Thyroid gland (tissue), 4 donors: ENCODE data around the gene PSD2. TPM values are rescaled to one million over a fixed set of nuclear protein-coding genes. Genes with fewer than 3 reads are reported as not detected.

ENCODE experiments used
- DNase-seq, 2 donors: peaks; one replicate each; pipeline ENCODE4 v3.0.0-alpha.2; 2019
- H3K27ac ChIP-seq, 3 donors: fragments of 200-600 bp; sonication (generic); 1 replicate in 2 of 3; 2 replicates in 1 of 3; pipeline ENCODE4 v1.5.1; 2016 to 2019; ENCODE audit warnings: mild to moderate bottlenecking in 1 of 3, moderate library complexity in 1 of 3
- H3K27me3 ChIP-seq: fragments of 200-600 bp; sonication (generic); one replicate; pipeline ENCODE4 v1.5.1; 2019
- H3K36me3 ChIP-seq, 2 donors: fragments of 200-600 bp; sonication (generic); one replicate each; pipeline ENCODE4 v1.5.1; 2016 to 2019
- H3K4me1 ChIP-seq, 2 donors: fragments of 200-600 bp; sonication (generic); one replicate each; pipeline ENCODE4 v1.5.1; 2017 to 2019
- H3K4me3 ChIP-seq, 3 donors: fragments of 200-600 bp; sonication (generic); replicated peaks in 1 of 3; 1 replicate in 2 of 3; 2 replicates in 1 of 3; pipeline ENCODE4 v1.5.1; 2016; ENCODE audit warnings: mild to moderate bottlenecking in 1 of 3
- H3K9me3 ChIP-seq: fragments of 200-600 bp; sonication (generic); one replicate; pipeline ENCODE4 v1.5.1; 2017
- POLR2A ChIP-seq, 2 donors: fragments of 450-650 bp; IDR thresholded peaks; one replicate each; pipeline ENCODE4 v1.6.1; 2017; ENCODE audit warnings: antibody characterized with exemption in 2 of 2, mild to moderate bottlenecking in 2 of 2, moderate library complexity in 1 of 2
- WGBS, 2 donors: methylation state at CpG; one replicate each; pipeline ENCODE4 v1.1.5; 2017; 5-methylcytosine and 5-hydroxymethylcytosine counted together
- intact Hi-C: fragments of 100-400 bp; cut with DNase I; formaldehyde crosslinking; loops from one replicate; pipeline ENCODE4 v1.15.1; 2023
- total RNA-seq, 4 donors: library from RNA; depleted of rRNA; stranded (reverse); fragments of >200 nt; gene quantifications; one replicate each; pipeline ENCODE4 v1.2.3, GENCODE V29; 2016
- TF ChIP-seq, protein P1 (sequence below), 6 experiments: fragments of 200-600 bp in 3 of 6; fragments of 450-650 bp in 3 of 6; sonication (generic) in 3 of 6; IDR thresholded peaks; one replicate each; pipeline ENCODE4 v1.5.1; 2016 to 2019; ENCODE audit warnings: antibody characterized with exemption in 6 of 6, mild to moderate bottlenecking in 2 of 6, inconsistent platforms in 1 of 6, moderate library complexity in 1 of 6

PSD2 gene
- total RNA-seq, 4 donors from 2014 or later: 0.11 to 0.67 (median 0.13) TPM; not detected in 1

DNA sequence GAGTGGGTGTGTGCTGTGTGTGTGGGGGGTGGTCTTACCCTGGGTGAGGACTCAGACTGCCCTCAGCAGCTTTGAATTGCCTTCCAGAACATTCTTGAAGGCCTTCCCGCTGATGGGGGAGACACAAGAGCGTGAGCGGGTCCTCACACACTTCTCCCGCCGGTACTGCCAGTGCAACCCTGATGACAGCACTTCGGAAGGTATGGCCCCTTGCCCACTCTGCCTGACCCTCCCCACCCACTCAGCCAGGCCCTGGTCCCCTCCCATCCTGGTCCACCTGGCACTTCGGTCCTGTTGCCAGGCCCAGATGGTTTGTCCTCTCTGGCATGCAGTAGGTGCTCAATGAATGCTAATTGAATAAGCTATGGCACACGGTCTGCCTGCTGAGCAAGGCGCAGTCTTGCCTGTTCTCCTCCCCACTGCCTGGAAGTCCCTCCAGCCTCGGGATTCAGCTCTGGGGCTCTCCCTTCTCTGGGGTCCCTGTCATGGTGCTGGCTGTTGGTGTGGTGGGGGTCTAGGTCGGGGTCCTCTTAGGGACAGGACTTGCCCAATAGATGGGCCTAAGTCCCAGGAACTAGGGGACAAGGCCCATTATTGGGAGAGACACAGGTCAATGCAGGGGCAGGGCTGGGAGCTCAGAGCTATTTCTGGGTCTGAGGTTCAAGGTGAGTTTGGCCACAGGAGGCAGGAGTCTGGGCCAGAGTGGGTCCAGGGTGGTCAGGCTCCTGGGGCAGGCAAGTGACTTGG is 26.4 kb downstream of the PSD2 start:
- no peaks in the 10 kb centered on the region for H3K4me1 ChIP-seq
- no peaks in the 10 kb centered on the region for H3K27me3 ChIP-seq
- WGBS, 2 donors: 94% methylated on average over 10 to 11 of the region's 11 CpGs
- no peak for DNase-seq
- no peaks in the 10 kb centered on the region for H3K9me3 ChIP-seq
- no peak overlapping the region for H3K27ac ChIP-seq
- H3K36me3 ChIP-seq: no peaks in the 10 kb centered on the region
- H3K4me3 ChIP-seq: no peak overlapping the region
- TF ChIP-seq, protein P1, sequence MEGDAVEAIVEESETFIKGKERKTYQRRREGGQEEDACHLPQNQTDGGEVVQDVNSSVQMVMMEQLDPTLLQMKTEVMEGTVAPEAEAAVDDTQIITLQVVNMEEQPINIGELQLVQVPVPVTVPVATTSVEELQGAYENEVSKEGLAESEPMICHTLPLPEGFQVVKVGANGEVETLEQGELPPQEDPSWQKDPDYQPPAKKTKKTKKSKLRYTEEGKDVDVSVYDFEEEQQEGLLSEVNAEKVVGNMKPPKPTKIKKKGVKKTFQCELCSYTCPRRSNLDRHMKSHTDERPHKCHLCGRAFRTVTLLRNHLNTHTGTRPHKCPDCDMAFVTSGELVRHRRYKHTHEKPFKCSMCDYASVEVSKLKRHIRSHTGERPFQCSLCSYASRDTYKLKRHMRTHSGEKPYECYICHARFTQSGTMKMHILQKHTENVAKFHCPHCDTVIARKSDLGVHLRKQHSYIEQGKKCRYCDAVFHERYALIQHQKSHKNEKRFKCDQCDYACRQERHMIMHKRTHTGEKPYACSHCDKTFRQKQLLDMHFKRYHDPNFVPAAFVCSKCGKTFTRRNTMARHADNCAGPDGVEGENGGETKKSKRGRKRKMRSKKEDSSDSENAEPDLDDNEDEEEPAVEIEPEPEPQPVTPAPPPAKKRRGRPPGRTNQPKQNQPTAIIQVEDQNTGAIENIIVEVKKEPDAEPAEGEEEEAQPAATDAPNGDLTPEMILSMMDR (IDR thresholded peaks at IDR 0.05): no peak
- TF ChIP-seq POLR2A (IDR thresholded peaks at IDR 0.05): no peak
- intact Hi-C loops: no loop called here

DNA sequence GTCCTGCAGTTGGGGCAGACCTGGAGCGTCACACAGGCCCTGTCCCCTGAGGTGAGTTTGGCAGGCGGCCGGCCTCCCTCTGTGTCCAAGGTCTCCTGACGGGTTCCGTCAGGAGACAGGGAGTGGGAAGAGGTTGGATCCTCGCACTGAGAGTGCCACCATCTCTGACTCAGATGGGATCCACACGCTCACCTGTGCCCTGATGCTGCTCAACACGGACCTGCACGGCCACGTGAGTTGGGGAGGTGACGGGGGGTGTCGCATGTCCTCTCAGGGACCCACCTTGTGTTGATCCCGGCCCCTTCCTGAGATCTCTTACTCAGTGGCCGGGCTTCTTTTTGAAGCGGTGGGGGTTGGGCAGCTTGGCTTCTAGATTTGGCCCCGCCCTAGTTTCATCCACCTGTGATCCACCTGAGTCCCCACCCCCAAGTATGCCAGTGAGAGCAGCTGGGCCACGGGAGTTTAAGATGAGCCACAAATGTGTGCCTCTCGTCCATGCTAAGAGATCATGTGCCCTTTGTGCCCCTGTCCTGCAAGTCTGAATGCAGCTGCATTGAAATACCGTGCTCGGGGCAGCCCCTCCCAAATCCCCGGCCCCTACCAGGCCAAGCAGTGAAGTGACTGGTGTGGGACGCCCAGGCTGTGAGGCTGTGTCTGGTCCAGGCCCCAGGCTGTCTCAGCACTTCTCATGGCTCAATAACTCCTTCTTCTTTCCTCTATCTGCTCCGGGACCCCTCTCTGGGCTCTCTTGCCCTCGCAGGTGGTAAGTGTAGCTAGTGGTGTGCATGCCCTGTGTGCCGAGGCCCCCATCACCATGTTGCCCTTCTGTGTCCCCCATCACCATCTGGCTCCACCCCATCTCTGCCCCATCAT is 27.2 kb downstream of the PSD2 start:
- Histone ChIP-seq H3K36me3 (no peaks in the 10 kb centered on the region), H3K27ac (no peak overlapping the region), H3K9me3 (no peaks in the 10 kb centered on the region), H3K4me3 (no peak overlapping the region), H3K27me3 (no peaks in the 10 kb centered on the region), H3K4me1 (no peaks in the 10 kb centered on the region)
- intact Hi-C loops: no loop called here
- TF ChIP-seq, protein P1 (IDR thresholded peaks at IDR 0.05): no peak
- TF ChIP-seq POLR2A (IDR thresholded peaks at IDR 0.05): no peak
- DNase-seq: no peak
- WGBS, 2 donors: 83 to 90% methylated on average over 21 to 25 of the region's 25 CpGs

DNA sequence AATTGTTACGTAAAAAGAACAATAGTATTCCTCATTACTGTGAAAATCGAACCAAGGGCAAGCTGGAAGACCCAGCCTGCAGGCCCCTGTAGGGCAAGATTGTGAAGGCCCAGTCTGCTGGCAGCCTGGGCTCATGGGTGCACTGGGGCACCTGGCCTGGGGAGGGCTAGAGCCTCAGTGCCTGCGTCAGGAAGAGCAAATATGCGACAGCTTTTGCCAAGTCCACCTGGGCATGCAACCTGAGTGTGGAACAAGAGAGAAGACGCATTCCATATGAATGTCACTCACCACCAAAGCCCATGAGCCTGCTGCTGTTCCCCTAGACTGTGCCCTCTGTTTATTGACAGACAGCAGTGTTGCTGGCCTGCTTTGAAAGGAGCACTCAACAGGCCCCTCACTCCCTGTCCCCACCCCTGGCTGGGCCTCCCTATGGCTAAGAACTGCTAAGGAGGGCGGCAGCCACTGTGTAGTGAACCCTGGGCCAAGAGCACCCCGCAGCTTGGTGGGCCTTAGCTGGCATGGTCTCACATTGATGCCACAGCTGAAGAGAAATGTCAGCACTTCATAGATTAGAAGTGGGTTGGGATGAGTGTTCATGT is 28.2 kb downstream of the PSD2 start:
- no peaks in the 10 kb centered on the region for H3K4me1 ChIP-seq
- H3K9me3 ChIP-seq: no peaks in the 10 kb centered on the region
- no peak for DNase-seq
- no peak overlapping the region for H3K4me3 ChIP-seq
- 87 to 92% methylated on average over 4 to 7 of the region's 7 CpGs for WGBS, 2 donors
- intact Hi-C loops: no loop called here
- no peaks in the 10 kb centered on the region for H3K27me3 ChIP-seq
- no peak for TF ChIP-seq POLR2A (IDR thresholded peaks at IDR 0.05)
- TF ChIP-seq, protein P1 (IDR thresholded peaks at IDR 0.05): no peak
- no peaks in the 10 kb centered on the region for H3K36me3 ChIP-seq
- no peak overlapping the region for H3K27ac ChIP-seq

DNA sequence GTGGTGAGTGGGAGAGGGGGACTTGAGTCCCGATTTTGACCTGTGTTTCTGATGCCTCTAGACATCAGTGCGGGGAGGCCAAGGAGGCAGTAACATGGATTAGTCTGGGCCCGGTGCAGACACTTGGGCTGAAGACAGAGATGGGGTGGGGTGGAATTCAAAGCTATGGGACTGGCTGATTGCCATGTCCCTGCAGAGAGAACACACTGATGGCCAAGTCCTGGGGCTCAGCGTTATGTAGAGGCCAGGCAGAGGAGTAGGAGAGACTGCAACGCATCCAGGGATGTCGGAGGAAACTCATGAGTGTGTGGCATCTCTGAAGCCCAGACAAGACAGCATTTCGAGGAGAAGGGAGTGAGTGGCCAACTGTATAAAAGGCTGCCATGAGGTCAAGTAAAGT is 30.1 kb downstream of the PSD2 start:
- intact Hi-C loops: no loop called here
- no peaks in the 10 kb centered on the region for H3K9me3 ChIP-seq
- no peak overlapping the region for H3K4me3 ChIP-seq
- no peaks in the 10 kb centered on the region for H3K27me3 ChIP-seq
- no peaks in the 10 kb centered on the region for H3K36me3 ChIP-seq
- no peak overlapping the region for H3K27ac ChIP-seq
- no peak for DNase-seq
- WGBS, 2 donors: 81 to 84% methylated on average over 7 of the region's 7 CpGs
- TF ChIP-seq, protein P1 (IDR thresholded peaks at IDR 0.05): no peak
- no peak for TF ChIP-seq POLR2A (IDR thresholded peaks at IDR 0.05)
- H3K4me1 ChIP-seq: no peaks in the 10 kb centered on the region
